WERI-Rb-1 (cell line): ENCODE data around the gene CD200R1.

Experiments
- DNase-seq: peaks from one replicate; pipeline ENCODE4 v3.0.0-alpha.2; 2020
- H3K27ac ChIP-seq: fragments of 250-450 bp; sonication (Bioruptor Pico); 2 replicates; pipeline ENCODE4 v1.5.1; 2020; ENCODE audit warnings: mild to moderate bottlenecking, moderate library complexity
- H3K27me3 ChIP-seq: fragments of 250-450 bp; sonication (Bioruptor Pico); 2 replicates; pipeline ENCODE4 v1.5.1; 2021; ENCODE audit warnings: mild to moderate bottlenecking, low read depth, moderate library complexity; ENCODE audit not compliant: insufficient read depth, severe bottlenecking
- H3K36me3 ChIP-seq: fragments of 250-450 bp; sonication (Bioruptor Pico); 2 replicates; pipeline ENCODE4 v1.5.1; 2020; ENCODE audit warnings: mild to moderate bottlenecking, moderate library complexity
- H3K4me3 ChIP-seq: 2 replicates; pipeline ENCODE4 v1.5.1; 2011; ENCODE audit warnings: low read depth, mild to moderate bottlenecking, control low read depth, low read length
- H3K9me3 ChIP-seq: fragments of 250-450 bp; sonication (Bioruptor Pico); 2 replicates; pipeline ENCODE4 v1.5.1; 2021; ENCODE audit warnings: mild to moderate bottlenecking, moderate library complexity; ENCODE audit not compliant: severe bottlenecking
- TF ChIP-seq, protein P1 (sequence below): IDR thresholded peaks from 2 replicates; pipeline ENCODE4 v1.5.1; 2011; ENCODE audit warnings: low read depth, mild to moderate bottlenecking, control low read depth, inconsistent platforms, low read length

The CD200R1 gene

GRCh38 chr3:113008117-113008516, 33.2 kb upstream of the CD200R1 start:
- Histone ChIP-seq H3K4me3 (no peak overlapping the region), H3K36me3 (peaks cover 68% of the 10 kb centered on the region), H3K27me3 (no peaks in the 10 kb centered on the region), H3K9me3 (no peaks in the 10 kb centered on the region), H3K27ac (no peak overlapping the region)
- DNase-seq = no peak
- TF ChIP-seq, protein P1, sequence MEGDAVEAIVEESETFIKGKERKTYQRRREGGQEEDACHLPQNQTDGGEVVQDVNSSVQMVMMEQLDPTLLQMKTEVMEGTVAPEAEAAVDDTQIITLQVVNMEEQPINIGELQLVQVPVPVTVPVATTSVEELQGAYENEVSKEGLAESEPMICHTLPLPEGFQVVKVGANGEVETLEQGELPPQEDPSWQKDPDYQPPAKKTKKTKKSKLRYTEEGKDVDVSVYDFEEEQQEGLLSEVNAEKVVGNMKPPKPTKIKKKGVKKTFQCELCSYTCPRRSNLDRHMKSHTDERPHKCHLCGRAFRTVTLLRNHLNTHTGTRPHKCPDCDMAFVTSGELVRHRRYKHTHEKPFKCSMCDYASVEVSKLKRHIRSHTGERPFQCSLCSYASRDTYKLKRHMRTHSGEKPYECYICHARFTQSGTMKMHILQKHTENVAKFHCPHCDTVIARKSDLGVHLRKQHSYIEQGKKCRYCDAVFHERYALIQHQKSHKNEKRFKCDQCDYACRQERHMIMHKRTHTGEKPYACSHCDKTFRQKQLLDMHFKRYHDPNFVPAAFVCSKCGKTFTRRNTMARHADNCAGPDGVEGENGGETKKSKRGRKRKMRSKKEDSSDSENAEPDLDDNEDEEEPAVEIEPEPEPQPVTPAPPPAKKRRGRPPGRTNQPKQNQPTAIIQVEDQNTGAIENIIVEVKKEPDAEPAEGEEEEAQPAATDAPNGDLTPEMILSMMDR = no peak

- H3K9me3 ChIP-seq = no peaks in the 10 kb centered on the region
- peaks cover 74% of the 10 kb centered on the region for H3K36me3 ChIP-seq
- H3K27ac ChIP-seq = no peak overlapping the region
- no peak for DNase-seq
- TF ChIP-seq, protein P1 = no peak
- no peaks in the 10 kb centered on the region for H3K27me3 ChIP-seq
- H3K4me3 ChIP-seq = no peak overlapping the region
Measured at GRCh38 chr3:113006359-113007056, 31.6 kb upstream of the CD200R1 start.

DNA sequence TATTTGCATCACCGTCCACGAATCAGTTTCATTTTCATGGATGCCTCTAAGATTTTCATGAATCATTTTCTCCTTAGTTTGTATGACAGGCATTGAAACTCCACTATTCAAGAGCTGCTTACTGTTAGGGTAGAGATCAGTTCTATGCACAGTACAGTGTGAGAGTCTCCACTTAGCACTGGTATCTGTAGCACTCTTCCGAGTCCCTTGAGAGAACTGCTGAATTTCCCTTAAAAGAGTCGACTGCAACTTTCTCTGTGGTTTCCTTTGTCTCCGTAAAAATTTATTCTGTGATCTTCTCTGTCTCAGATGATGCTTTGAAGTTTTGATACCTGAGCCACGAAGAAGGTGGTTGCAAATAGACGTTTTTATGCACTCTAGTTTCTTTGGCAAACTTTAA, 30.7 kb upstream of the CD200R1 start:
- no peak for DNase-seq
- Histone ChIP-seq H3K27ac (no peak overlapping the region), H3K27me3 (no peaks in the 10 kb centered on the region)

GRCh38 chr3:113002679-113003078, 27.8 kb upstream of the CD200R1 start:
- H3K27me3 ChIP-seq = no peaks in the 10 kb centered on the region
- TF ChIP-seq, protein P1 = no peak
- H3K36me3 ChIP-seq = peaks cover 80% of the 10 kb centered on the region
- H3K27ac ChIP-seq = no peak overlapping the region
- no peaks in the 10 kb centered on the region for H3K9me3 ChIP-seq
- DNase-seq = no peak
- no peak overlapping the region for H3K4me3 ChIP-seq

More for the DNA sequence above, 30.7 kb upstream of the CD200R1 start:
- Histone ChIP-seq H3K4me3 (no peak overlapping the region), H3K9me3 (no peaks in the 10 kb centered on the region), H3K36me3 (peaks cover 80% of the 10 kb centered on the region)
- TF ChIP-seq, protein P1 = no peak

DNA sequence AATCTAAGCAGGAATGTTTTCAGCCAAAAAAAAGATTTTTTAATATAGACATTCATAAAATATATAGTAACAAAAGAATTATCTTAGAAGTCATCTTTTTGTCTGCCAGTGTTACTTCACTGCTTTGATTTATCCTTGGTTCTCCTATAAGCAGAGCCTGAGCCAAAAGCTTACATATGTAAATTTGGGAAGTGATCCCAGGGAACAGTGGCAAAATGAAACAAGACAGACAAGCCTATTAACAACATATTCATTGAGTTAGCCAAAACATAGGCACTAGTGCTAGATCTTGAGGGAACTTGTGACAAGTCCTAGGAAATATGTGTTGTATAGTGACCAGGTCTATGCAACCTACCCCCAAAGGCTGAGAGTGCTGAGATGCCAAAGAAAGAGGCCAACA, 27.1 kb upstream of the CD200R1 start:
- DNase-seq = no peak
- H3K27me3 ChIP-seq = no peaks in the 10 kb centered on the region
- peaks cover 74% of the 10 kb centered on the region for H3K36me3 ChIP-seq

More for the DNA sequence above, 27.1 kb upstream of the CD200R1 start:
- no peak overlapping the region for H3K27ac ChIP-seq
- H3K4me3 ChIP-seq = no peak overlapping the region
- TF ChIP-seq, protein P1 = no peak
- H3K9me3 ChIP-seq = no peaks in the 10 kb centered on the region
